Measurements from ENCODE around the gene WDR5. TPM values are rescaled to one million over a fixed set of nuclear protein-coding genes. Genes with fewer than 3 reads are reported as not detected.

WDR5 gene
- total and polyA plus RNA-seq, 9 of the 15 experiments (the other 6 are each of a cell fraction or from before 2014, with no cell fraction given): 3.0 to 56.8 (median 38.6) TPM

GRCh38 chr9:134132208-134132870 lies 3.5 kb upstream of the WDR5 start:
- 53% methylated on average over 18 of the region's 19 CpGs for WGBS (ENCODE audit: insufficient coverage, low coverage, missing lambda C conversion rate)
- in situ Hi-C loops (cut with MboI): no loop called here
- BruUV-seq (replicated peaks): no TSS peak
- Histone ChIP-seq H3K9ac (ENCODE audit: insufficient read depth in 1 of 2, low read depth in 2 of 2, low read length in 2 of 2) (0 out of 4 replicates have a peak overlapping the region, but pooled peaks of 1 of the 2 experiments have one; percentile 64), H3K27ac (ENCODE audit: extremely low read depth, low read depth, low read length) (no peak overlapping the region), H3K9me3 (replicated peaks; ENCODE audit: control insufficient read depth, insufficient read depth, low read depth, low read length) (no peaks in the 10 kb centered on the region), H3K4me1 (replicated peaks in 1 of 2; ENCODE audit: control insufficient read depth in 2 of 2, insufficient read depth in 2 of 2, low read length in 2 of 2) (peaks cover 6 to 49% of the 10 kb centered on the region in 2 experiments; a peak in 3 of 5 replicates), H3K36me3 (ENCODE audit: control insufficient read depth, insufficient read depth, low read length) (peaks cover 4% of the 10 kb centered on the region; the same call in 1 of the 3 replicates), H3K4me3 (no peak overlapping the region), H4K20me1 (replicated peaks; ENCODE audit: control insufficient read depth, insufficient read depth, low read length) (peaks cover 10% of the 10 kb centered on the region), H3K4me2 (ENCODE audit: insufficient read depth, low read length) (no peak overlapping the region), H3K27me3 (ENCODE audit: control insufficient read depth in 2 of 2, insufficient read depth in 2 of 2, low read length in 2 of 2) (peaks cover 13 to 24% of the 10 kb centered on the region in 2 experiments; a peak in 4 of 5 replicates), H3K9me1 (ENCODE audit: control insufficient read depth, insufficient read depth, low read length) (no peaks in the 10 kb centered on the region), H2AFZ (ENCODE audit: low read depth, low read length) (no peak overlapping the region), H3K79me2 (ENCODE audit: control insufficient read depth, insufficient read depth, low read length) (peaks cover 23% of the 10 kb centered on the region)
- no peak for TF ChIP-seq HLTF (IDR thresholded peaks at IDR 0.05)
- peak; percentile 38; the same call in 1 of the 2 replicates for TF ChIP-seq BCOR (IDR thresholded peaks at IDR 0.05)
- CTCF ChIA-PET (ENCODE audit: low intra/inter-chr PET ratio): interaction anchor here (0.7 kb wide), 1 partner anchor 703 kb away, joined by 3 read pairs; no protein-coding TSS in a partner anchor
- no peak for FAIRE-seq
- DNase-seq (ENCODE audit: extremely low read depth in 1 of 4, low spot score in 3 of 4): no peak
- POLR2A ChIA-PET: interaction anchor here (0.7 kb wide), 1 partner anchor 965 kb away, joined by 3 read pairs; no protein-coding TSS in a partner anchor
- intact Hi-C loops (cut with micrococcal nuclease): no loop called here
- no peak for ATAC-seq

GRCh38 chr9:134134949-134135342 lies 936 bp upstream of the WDR5 start:
- peak overlapping the region; percentile 90 to 100 for H3K9ac ChIP-seq (ENCODE audit: insufficient read depth in 1 of 2, low read depth in 2 of 2, low read length in 2 of 2)
- no peaks in the 10 kb centered on the region for H3K9me3 ChIP-seq (replicated peaks; ENCODE audit: control insufficient read depth, insufficient read depth, low read depth, low read length)
- BruUV-seq (replicated peaks): no TSS peak
- intact Hi-C loops (cut with micrococcal nuclease): no loop called here
- peak; percentile 56 for FAIRE-seq
- peaks cover 22% of the 10 kb centered on the region; the same call in 1 of the 2 replicates for H4K20me1 ChIP-seq (replicated peaks; ENCODE audit: control insufficient read depth, insufficient read depth, low read length)
- CTCF ChIA-PET (ENCODE audit: low intra/inter-chr PET ratio): no interaction called here
- H3K79me2 ChIP-seq (ENCODE audit: control insufficient read depth, insufficient read depth, low read length): peaks cover 49% of the 10 kb centered on the region
- peaks cover 30% of the 10 kb centered on the region for H3K36me3 ChIP-seq (ENCODE audit: control insufficient read depth, insufficient read depth, low read length)
- in situ Hi-C loops (cut with MboI): no loop called here
- H3K4me3 ChIP-seq: peak overlapping the region; percentile 73
- peak; percentile 49 for ATAC-seq
- peaks cover 6 to 62% of the 10 kb centered on the region in 2 experiments; a peak in 4 of 5 replicates for H3K4me1 ChIP-seq (replicated peaks in 1 of 2; ENCODE audit: control insufficient read depth in 2 of 2, insufficient read depth in 2 of 2, low read length in 2 of 2)
- no peaks in the 10 kb centered on the region for H3K9me1 ChIP-seq (ENCODE audit: control insufficient read depth, insufficient read depth, low read length)
- DNase-seq (ENCODE audit: extremely low read depth in 1 of 4, low spot score in 3 of 4): peak in 2 of 4 experiments; percentile 52 to 61
- 9% methylated on average over 5 of the region's 7 CpGs for WGBS (ENCODE audit: insufficient coverage, low coverage, missing lambda C conversion rate)
- POLR2A ChIA-PET: no interaction called here
- H3K27me3 ChIP-seq (ENCODE audit: control insufficient read depth in 2 of 2, insufficient read depth in 2 of 2, low read length in 2 of 2): no peaks in the 10 kb centered on the region; a peak in 2 of 5 replicates
- peak overlapping the region; percentile 90 for H3K27ac ChIP-seq (ENCODE audit: extremely low read depth, low read depth, low read length)
- H3K4me2 ChIP-seq (ENCODE audit: insufficient read depth, low read length): peak overlapping the region; percentile 85
- H2AFZ ChIP-seq (ENCODE audit: low read depth, low read length): peak overlapping the region; percentile 98
- 0 out of 2 replicates have a peak, but pooled peaks have one; percentile 28 for TF ChIP-seq ZNF592 (IDR thresholded peaks at IDR 0.05)
- TF ChIP-seq NEUROD1 (IDR thresholded peaks at IDR 0.05; ENCODE audit: borderline replicate concordance, low read depth, low read length, partially characterized antibody): no peak
- TF ChIP-seq TFE3 (CRISPR knock-in tag; IDR thresholded peaks at IDR 0.05): no peak

All from K562 (cell line).